ENCODE measurements around the gene WDR62. TPM values are rescaled to one million over a fixed set of nuclear protein-coding genes. Genes with fewer than 3 reads are reported as not detected.
A peak's percentile ranks its signal among the peaks of the same experiment; 100 is the strongest.
"Not testable (repeated sequence)": the region's sequence is repeated elsewhere in the genome, so short reads cannot be mapped to it uniquely, and the experiment has no call there.

WDR62 gene
- total RNA-seq, 1 donor from 2014 or later = 22.3 TPM

DNA sequence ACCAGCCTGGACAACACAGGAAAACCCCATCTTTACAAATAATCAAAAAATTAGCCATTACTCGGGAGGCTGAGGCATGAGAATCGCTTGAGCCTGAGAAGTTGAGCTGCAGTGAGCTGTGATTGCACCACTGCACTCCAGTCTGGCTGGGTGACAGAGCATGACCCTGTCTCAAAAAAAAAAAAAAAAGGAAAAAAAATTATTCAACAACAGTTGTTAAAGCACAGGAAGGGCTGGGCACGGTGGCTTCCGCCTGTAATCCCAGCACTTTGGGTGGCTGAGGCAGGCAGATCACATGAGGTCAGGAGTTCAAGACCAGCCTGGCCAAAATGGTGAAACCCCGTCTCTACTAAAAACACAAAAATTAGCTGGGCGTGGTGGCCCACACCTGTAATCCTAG lies 76.5 kb downstream of the WDR62 start:
- DNase-seq (ENCODE audit: low spot score); H3K27me3 Mint-ChIP-seq (ENCODE audit: low read depth); H3K27ac Mint-ChIP-seq; H3K36me3 Mint-ChIP-seq (ENCODE audit: low read depth); H3K4me3 Mint-ChIP-seq (ENCODE audit: low read depth); H3K9me3 Mint-ChIP-seq: not testable (repeated sequence)
- intact Hi-C loops (cut with micrococcal nuclease) = loop anchor here (10.0 kb wide), 1 partner anchor 354 kb away; the partner anchor contains the start of gene ZNF566
- peaks cover 24% of the 10 kb centered on the region for H3K4me1 Mint-ChIP-seq (ENCODE audit: low read depth)

DNA sequence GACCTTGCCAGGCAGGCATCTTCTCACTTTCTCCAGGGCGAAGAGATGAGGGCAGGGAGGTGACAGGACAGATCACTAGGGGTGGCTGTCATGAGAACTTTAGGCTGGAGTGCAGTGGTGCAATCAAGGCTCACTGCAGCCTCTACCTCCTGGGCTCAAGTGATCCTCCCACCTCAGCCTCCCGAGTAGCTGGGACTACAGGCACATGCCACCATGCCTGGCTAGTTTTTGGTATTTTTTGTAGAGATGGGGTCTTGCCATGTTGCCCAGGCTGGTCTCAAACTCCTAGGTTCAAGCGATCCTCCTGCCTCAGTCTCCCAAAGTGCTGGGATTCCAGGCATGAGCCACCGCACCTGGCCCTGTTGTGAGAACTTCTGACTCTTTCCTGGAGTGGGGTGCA lies 80.2 kb downstream of the WDR62 start:
- H3K27me3 Mint-ChIP-seq (ENCODE audit: low read depth); H3K9me3 Mint-ChIP-seq; H3K4me3 Mint-ChIP-seq (ENCODE audit: low read depth); H3K36me3 Mint-ChIP-seq (ENCODE audit: low read depth); DNase-seq (ENCODE audit: low spot score); H3K27ac Mint-ChIP-seq: not testable (repeated sequence)
- H3K4me1 Mint-ChIP-seq (ENCODE audit: low read depth) = peaks cover 18% of the 10 kb centered on the region
- intact Hi-C loops (cut with micrococcal nuclease) = loop anchor here (10.0 kb wide), 1 partner anchor 350 kb away; the partner anchor contains the start of gene ZNF566

DNA sequence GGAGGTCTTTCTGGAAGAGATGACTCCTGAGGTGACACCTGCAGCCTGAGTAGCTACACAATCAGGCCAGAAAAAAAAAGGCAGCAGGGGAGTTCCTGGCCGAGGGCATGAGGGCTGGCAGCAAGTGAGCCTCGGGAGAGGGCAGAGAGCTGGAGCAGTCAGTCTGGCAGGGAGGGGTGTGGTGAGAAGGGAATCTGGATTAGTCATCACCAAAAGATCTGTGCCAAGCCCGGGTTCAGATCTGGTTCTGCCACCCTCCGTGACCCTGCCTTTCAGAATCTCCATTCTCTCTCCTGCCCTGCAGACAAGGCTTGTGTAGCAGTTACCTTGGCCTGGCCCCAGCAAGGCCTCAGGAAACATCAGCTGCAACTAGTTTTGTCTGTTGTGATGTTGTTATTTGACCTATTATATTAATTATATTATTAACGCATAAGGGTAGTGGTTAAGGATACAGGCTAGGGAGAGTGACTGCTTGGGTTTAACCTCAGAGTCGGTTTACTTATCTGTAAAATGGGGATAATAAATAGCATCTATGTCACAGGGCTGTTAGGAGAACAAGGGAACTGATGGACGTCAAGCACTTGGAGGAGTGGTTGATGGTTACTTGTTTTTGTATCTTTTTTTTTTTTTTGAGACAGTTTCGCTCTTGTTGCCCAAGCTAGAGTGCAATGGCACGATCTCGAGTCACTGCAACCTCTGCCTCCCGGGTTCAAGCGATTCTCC lies 82.4 kb downstream of the WDR62 start:
- Mint-ChIP-seq H3K27ac (no peak overlapping the region), H3K4me1 (ENCODE audit: low read depth) (peaks cover 22% of the 10 kb centered on the region), H3K36me3 (ENCODE audit: low read depth) (peaks cover 15% of the 10 kb centered on the region), H3K4me3 (ENCODE audit: low read depth) (no peak overlapping the region), H3K9me3 (no peaks in the 10 kb centered on the region), H3K27me3 (ENCODE audit: low read depth) (no peaks in the 10 kb centered on the region)
- intact Hi-C loops (cut with micrococcal nuclease) = loop anchor here (10.0 kb wide), 1 partner anchor 348 kb away; the partner anchor contains the start of gene ZNF566
- no peak for DNase-seq (ENCODE audit: low spot score)

DNA sequence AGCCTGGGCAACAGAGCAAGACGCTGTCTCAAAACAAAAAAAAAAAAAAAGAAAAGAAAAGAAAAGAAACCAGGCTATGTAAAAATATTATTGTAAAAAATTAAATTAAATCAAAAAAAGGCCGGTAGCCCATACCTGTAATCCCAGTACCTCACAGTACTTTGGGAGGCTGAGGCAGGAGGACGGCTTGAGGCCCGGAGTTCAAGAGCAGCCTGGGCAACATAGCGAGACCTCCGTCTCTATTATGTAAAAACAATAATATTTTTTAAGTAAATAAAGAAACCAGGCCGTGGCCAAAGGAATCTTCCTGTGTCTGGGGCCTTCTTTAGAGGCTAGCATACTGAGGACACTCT lies 84.4 kb downstream of the WDR62 start:
- Mint-ChIP-seq H3K4me1 (ENCODE audit: low read depth) (peaks cover 16% of the 10 kb centered on the region), H3K36me3 (ENCODE audit: low read depth) (peaks cover 28% of the 10 kb centered on the region)
- intact Hi-C loops (cut with micrococcal nuclease) = loop anchor here (10.0 kb wide), 1 partner anchor 346 kb away; the partner anchor contains the start of gene ZNF566

DNA sequence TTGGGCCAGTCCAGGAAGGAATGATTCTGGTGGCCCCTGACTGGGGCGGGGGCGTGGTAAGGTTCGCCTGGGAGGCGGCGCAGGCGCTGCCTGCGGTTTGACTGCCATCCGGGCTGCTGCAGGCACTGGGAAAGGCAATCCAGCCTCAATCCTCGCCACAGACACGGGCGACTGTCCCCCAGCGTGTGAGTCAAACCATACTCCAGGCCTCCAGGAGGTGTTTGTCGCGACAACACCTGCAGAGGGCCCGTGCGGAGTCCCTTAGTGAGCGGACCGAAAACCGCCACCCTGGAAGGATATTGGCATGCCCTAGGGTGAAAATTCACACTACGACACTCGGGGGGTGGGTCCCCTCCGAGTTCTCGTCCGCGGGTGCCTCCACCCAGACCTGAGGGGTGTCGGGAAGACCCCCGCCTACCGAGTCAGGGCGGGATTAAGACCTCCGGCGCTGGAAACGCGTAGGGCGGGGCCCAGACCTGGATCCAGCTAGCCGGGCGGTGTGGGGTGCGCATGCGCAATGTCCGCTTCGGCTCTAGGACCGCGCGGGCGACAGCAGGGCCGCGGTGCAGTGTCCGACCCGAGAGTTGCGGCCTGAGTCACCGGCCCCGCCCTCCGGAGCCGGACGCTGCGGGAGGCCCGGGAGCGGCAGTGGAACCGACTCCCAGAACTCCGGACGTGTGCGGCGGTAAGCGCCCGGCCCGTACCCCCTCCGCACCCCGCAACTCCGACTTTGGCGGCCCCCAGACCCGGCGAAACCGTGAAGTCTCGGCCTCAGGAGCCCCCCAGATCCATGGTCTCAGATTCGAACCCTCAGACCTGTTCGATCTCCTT lies 85.0 kb downstream of the WDR62 start, which contains the start of gene CAPNS1:
Gene CAPNS1, plus strand, starts transcription at position 594 of the 831 bp plus-strand sequence. CDS start 946 bp downstream, outside the sequence.
- Mint-ChIP-seq H3K9me3 (no peaks in the 10 kb centered on the region), H3K4me3 (ENCODE audit: low read depth) (peak within 1 kb of the TSS; percentile 94), H3K27ac (peak within 1 kb of the TSS; percentile 95), H3K36me3 (ENCODE audit: low read depth) (peaks cover 31% of the 10 kb centered on the region), H3K4me1 (ENCODE audit: low read depth) (peaks cover 16% of the 10 kb centered on the region), H3K27me3 (ENCODE audit: low read depth) (no peaks in the 10 kb centered on the region)
- DNase-seq (ENCODE audit: low spot score) = peak; percentile 91
- intact Hi-C loops (cut with micrococcal nuclease) = loop anchor here (1.0 to 10.0 kb wide), 3 partner anchors 12 to 345 kb away; partner anchors contain the start of gene ZNF566

More for the DNA sequence above, 84.4 kb downstream of the WDR62 start:
- Mint-ChIP-seq H3K4me3 (ENCODE audit: low read depth) (peak overlapping the region; percentile 94), H3K9me3 (no peaks in the 10 kb centered on the region), H3K27me3 (ENCODE audit: low read depth) (no peaks in the 10 kb centered on the region), H3K27ac (peak overlapping the region; percentile 95)
- no peak for DNase-seq (ENCODE audit: low spot score)

DNA sequence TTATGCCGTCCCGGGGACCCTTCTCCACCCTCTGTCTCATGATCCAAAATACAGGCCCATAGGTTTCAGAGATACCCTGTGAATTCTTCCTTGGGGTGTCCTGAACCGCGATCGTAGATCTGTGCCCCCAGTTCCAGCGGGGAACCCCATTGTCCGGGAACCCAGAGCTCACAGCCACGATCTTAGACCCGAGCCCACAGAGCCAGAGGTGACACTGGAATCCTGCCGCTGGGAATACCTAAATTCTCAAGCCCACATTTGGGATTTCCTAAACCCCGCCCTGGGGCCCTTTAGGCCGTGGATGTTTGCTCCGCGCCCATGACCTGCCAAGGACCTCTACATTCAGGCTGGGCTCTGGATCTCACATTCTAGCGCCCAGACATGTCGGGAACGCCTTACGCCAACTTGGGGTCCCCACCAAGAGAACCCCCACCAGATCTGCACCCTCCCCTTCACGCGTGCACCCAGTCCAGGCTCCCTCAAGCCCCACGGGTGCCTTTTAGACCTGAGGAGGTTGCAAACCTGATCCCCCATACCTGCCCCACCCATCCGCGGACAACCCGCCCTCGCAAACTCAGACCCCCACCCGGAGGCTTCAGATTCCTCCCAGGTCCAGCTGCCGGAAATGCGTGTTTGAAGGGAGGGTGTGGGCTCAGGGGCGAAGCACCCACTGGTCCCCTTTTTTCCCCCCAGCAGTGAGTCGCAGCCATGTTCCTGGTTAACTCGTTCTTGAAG lies 85.8 kb downstream of the WDR62 start:
- Mint-ChIP-seq H3K36me3 (ENCODE audit: low read depth) (peaks cover 38% of the 10 kb centered on the region), H3K27ac (peak overlapping the region; percentile 95), H3K9me3 (no peaks in the 10 kb centered on the region), H3K27me3 (ENCODE audit: low read depth) (no peaks in the 10 kb centered on the region), H3K4me3 (ENCODE audit: low read depth) (peak overlapping the region; percentile 94), H3K4me1 (ENCODE audit: low read depth) (peaks cover 16% of the 10 kb centered on the region)
- peak; percentile 37 for DNase-seq (ENCODE audit: low spot score)
- intact Hi-C loops (cut with micrococcal nuclease) = loop anchor here (1.0 kb wide), 4 partner anchors 13 to 74 kb away; partner anchors contain the start of genes TBCB and ZNF565

DNA sequence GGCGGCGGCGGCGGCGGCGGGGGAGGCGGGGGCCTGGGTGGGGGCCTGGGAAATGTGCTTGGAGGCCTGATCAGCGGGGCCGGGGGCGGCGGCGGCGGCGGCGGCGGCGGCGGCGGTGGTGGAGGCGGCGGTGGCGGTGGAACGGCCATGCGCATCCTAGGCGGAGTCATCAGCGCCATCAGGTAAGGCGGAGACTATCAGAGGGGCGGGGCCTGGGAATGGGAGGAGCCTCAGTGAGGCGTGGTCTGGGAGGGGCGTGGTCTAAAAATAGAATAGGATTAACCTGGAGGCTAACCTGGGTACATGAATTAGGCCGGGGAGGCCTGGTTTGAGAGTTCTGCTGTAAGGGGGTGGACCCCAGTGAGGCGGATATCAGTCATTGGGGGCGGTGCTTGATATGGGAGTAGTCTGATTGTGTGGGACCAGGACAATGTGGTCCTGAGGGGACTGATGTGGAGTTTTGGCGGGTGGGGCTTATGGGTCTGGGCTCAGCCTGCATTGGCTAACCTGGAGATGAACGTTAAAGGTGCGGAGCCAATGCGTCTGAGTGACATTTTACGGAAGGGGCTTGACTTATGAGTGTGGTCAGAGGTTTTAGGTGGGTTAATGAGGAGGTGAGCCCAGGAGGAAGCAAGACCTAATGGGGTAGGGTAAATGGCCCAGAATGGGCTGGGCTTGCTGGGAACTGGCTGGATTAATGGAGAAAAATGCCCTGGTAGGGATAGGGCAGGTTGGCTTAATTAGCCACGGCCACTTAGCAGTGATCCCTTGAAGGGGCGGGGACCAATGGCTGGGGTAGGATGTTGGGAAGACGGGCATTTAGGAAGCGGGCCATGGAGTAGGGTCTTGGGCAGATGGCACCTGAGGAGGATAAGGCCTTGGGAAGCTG lies 86.6 kb downstream of the WDR62 start:
- H3K4me1 Mint-ChIP-seq (ENCODE audit: low read depth) = peaks cover 16% of the 10 kb centered on the region
- H3K4me3 Mint-ChIP-seq (ENCODE audit: low read depth) = peak overlapping the region; percentile 94
- H3K9me3 Mint-ChIP-seq = no peaks in the 10 kb centered on the region
- no peaks in the 10 kb centered on the region for H3K27me3 Mint-ChIP-seq (ENCODE audit: low read depth)
- peak overlapping the region; percentile 74 for H3K27ac Mint-ChIP-seq
- intact Hi-C loops (cut with micrococcal nuclease) = loop anchor here (1.0 kb wide), 2 partner anchors 26 to 73 kb away; partner anchors contain the start of genes TBCB and ZNF565
- peaks cover 46% of the 10 kb centered on the region for H3K36me3 Mint-ChIP-seq (ENCODE audit: low read depth)
- peak; percentile 88 for DNase-seq (ENCODE audit: low spot score)

DNA sequence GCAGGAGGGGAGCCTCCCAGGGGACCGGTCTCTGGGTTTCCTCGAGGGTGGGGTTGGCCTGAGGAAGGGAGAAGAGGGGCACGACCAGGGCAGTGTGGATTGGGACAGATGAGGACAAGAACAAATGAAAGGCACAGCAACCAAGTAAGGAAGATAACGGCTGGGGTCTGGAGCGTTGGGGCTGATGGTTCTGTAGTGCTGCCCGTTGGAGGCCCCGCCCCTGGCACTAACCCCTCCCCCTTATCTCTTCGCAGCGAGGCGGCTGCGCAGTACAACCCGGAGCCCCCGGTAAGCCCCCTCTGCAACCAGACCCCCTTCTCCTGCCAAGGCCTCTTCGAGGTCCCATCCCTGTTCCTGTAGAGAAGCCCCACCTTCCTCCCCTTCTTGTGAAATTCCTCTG lies 87.3 kb downstream of the WDR62 start:
- DNase-seq (ENCODE audit: low spot score) = no peak
- intact Hi-C loops (cut with micrococcal nuclease) = no loop called here
- H3K36me3 Mint-ChIP-seq (ENCODE audit: low read depth) = peaks cover 54% of the 10 kb centered on the region
- no peaks in the 10 kb centered on the region for H3K9me3 Mint-ChIP-seq
- no peak overlapping the region for H3K4me3 Mint-ChIP-seq (ENCODE audit: low read depth)
- H3K4me1 Mint-ChIP-seq (ENCODE audit: low read depth) = peaks cover 15% of the 10 kb centered on the region
- no peak overlapping the region for H3K27ac Mint-ChIP-seq
- no peaks in the 10 kb centered on the region for H3K27me3 Mint-ChIP-seq (ENCODE audit: low read depth)

DNA sequence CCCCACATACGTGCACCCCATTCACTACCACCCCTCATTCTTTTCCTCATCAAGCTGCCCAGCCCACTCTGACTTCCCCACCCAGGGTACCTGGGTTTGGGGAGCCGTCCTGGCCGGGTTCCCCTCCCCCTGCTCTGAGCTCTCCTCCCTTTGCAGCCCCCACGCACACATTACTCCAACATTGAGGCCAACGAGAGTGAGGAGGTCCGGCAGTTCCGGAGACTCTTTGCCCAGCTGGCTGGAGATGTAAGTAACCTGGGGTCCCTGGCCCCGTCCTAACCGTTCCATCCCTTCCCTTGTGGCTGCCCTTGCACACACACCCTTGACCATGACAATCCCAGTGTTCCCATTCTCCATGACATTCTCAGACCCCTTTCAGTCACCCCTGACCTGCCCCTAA lies 87.8 kb downstream of the WDR62 start:
- Mint-ChIP-seq H3K9me3 (no peaks in the 10 kb centered on the region), H3K27ac (no peak overlapping the region), H3K27me3 (ENCODE audit: low read depth) (no peaks in the 10 kb centered on the region), H3K4me1 (ENCODE audit: low read depth) (peaks cover 15% of the 10 kb centered on the region), H3K36me3 (ENCODE audit: low read depth) (peaks cover 57% of the 10 kb centered on the region), H3K4me3 (ENCODE audit: low read depth) (peak overlapping the region; percentile 48)
- DNase-seq (ENCODE audit: low spot score) = no peak
- intact Hi-C loops (cut with micrococcal nuclease) = no loop called here

DNA sequence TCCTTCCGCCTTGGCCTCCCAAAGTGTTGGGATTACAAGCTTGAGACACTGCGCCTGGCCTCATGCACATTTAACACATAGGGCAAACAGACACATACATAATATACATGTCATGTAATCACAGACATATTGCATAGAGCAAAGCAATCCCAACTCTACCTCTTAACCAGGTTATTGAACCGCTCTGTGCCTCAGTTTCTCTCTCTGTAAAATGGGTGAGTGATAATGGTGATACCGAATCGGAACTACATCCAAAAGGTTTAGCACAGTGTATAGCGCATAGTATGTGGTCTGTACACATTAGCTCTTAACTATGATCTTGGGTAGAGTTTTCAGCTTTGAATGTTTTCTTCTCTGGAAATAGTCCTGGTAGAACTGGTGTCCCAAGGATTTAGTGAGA lies 89.9 kb downstream of the WDR62 start:
- intact Hi-C loops (cut with micrococcal nuclease) = no loop called here
- Mint-ChIP-seq H3K4me1 (ENCODE audit: low read depth) (peaks cover 16% of the 10 kb centered on the region), H3K27ac (no peak overlapping the region), H3K4me3 (ENCODE audit: low read depth) (no peak overlapping the region), H3K9me3 (no peaks in the 10 kb centered on the region), H3K27me3 (ENCODE audit: low read depth) (no peaks in the 10 kb centered on the region), H3K36me3 (ENCODE audit: low read depth) (peaks cover 75% of the 10 kb centered on the region)
- no peak for DNase-seq (ENCODE audit: low spot score)

DNA sequence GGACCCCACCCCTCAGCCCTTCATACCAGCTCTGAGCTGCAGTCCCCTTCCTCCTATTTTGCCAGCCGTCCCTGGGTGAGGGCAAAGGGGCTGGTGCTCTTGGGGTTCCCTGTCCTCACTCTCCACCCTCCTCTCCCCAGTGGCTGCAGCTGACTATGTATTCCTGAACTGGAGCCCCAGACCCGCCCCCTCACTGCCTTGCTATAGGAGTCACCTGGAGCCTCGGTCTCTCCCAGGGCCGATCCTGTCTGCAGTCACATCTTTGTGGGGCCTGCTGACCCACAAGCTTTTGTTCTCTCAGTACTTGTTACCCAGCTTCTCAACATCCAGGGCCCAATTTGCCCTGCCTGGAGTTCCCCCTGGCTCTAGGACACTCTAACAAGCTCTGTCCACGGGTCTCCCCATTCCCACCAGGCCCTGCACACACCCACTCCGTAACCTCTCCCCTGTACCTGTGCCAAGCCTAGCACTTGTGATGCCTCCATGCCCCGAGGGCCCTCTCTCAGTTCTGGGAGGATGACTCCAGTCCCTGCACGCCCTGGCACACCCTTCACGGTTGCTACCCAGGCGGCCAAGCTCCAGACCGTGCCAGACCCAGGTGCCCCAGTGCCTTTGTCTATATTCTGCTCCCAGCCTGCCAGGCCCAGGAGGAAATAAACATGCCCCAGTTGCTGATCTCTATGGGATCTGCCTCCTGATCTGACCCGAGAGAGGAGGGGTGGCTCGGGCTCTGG lies 95.1 kb downstream of the WDR62 start:
- intact Hi-C loops (cut with micrococcal nuclease) = no loop called here
- no peaks in the 10 kb centered on the region for H3K9me3 Mint-ChIP-seq
- H3K4me3 Mint-ChIP-seq (ENCODE audit: low read depth) = no peak overlapping the region
- H3K27me3 Mint-ChIP-seq (ENCODE audit: low read depth) = no peaks in the 10 kb centered on the region
- DNase-seq (ENCODE audit: low spot score) = no peak
- H3K36me3 Mint-ChIP-seq (ENCODE audit: low read depth) = peaks cover 57% of the 10 kb centered on the region
- peaks cover 3% of the 10 kb centered on the region for H3K4me1 Mint-ChIP-seq (ENCODE audit: low read depth)
- H3K27ac Mint-ChIP-seq = no peak overlapping the region

Data from activated T-helper 2 cell treated with anti-CD3 and anti-CD28 coated beads, Interferon-gamma antibody, Interleukin-2, Interleukin-4, amounts not matched to agents 10 μg/mL and 5 μg/mL and 100 μg/mL, durations not matched to agents 14 hours and 24 hours and 36 hours (primary cell).